T-helper 22 cell (primary cell): ENCODE data around the gene WDR6.

Experiments
- DNase-seq: peaks from one replicate; pipeline ENCODE4 v3.0.0-alpha.2; 2020; ENCODE audit warnings: low read depth

Gene WDR6

DNA sequence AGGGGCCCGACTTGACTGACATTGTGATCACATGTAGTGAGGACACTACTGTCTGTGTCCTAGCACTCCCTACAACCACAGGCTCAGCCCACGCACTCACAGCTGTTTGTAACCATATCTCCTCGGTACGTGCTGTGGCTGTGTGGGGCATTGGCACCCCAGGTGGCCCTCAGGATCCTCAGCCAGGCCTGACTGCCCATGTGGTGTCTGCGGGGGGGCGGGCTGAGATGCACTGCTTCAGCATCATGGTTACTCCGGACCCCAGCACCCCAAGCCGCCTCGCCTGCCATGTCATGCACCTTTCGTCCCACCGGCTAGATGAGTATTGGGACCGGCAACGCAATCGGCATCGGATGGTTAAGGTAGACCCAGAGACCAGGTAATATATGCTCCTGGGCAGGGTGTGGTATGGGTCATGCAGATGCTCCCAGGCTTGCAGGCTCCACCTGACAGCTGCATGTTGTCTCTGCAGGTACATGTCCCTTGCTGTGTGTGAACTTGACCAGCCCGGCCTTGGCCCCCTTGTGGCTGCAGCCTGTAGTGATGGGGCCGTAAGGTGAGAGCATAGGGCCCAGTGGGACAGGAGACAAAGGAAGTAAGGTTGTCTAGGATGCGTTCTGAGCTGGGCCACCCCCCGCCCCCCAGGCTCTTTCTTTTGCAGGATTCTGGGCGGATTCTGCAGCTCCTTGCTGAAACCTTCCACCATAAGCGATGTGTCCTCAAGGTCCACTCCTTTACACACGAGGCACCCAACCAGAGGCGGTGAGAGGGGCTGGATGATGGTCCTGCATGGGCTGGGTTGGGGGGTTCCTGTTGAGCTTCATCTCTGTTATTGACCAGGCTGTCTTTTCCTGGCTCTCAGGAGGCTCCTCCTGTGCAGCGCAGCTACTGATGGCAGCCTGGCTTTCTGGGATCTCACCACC is 6.8 kb downstream of the WDR6 start:
- no peak for DNase-seq

DNA sequence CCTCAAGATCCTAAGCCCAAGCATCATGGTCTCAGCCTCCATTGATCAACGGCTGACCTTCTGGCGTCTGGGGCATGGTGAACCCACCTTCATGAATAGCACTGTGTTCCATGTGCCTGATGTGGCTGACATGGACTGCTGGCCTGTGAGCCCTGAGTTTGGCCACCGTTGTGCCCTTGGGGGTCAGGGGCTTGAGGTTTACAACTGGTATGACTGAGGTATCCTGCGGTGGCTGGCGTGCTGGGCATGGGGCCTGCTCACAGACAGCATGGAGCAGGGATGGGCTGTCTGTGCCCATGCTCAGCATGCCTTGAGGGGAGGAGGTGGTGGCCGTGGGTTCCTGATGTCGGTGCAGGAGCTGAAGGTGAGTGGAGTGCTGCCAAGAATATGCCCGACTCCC is 7.9 kb downstream of the WDR6 start:
- DNase-seq, result no peak

DNA sequence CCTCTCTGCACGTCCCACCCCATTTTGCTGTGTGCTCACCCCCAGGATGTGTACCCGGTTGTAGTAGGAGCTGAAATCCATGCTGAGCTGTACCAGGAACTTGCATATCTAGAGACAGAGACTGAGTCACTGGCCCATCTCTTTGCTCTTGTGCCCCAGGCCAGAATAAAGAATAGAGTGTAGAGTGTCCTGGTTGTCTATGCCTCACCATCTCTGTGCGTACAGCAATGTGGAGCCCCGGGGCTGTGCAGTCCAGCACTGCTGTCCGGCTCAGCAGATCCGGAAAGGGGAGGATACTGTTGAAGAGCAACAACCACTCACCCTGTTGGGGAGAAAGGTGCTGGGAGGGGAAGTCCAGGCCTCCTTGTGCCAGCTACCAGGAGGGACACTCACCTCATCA is 8.6 kb downstream of the WDR6 start:
- DNase-seq, result no peak

DNA sequence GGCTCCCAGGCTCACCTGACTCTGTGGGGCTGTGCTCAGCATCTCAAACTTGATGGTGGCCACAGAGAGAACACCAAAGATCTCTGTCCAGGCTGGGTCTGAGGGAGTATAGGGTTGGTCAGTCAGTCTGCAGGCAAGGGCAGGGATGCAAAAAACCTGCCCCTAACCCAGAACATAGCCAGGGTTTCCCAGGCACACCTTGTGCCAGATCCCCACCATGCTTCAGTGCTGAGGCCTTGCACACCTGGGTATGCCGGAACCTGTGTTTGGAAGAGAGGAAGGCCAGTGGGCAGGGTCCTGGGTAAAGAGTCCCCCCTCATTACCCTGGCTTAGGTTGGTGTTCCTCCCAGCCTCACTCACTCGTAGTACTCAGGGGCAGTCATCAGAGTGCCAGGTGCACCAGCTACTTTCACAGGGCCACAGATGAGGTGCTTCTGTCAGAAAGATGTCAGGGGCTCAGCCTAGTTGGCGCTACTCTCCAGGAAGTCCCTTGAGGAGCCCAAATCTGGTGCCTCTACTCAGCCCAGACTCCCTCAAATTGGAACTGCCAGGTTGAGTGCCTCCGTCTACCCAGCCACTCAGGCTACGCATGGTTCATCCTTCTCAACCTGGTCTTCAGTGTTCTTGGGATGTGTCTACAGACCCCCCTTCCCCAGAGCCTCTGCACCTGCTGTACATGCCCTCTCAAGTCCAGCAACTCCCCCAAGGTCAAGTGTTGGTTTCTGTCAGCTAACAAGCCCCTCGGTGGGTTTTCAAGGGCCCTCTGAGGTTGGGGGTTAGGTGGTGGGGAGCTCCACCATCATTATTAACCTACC is 9.4 kb downstream of the WDR6 start:
- DNase-seq, result no peak

DNA sequence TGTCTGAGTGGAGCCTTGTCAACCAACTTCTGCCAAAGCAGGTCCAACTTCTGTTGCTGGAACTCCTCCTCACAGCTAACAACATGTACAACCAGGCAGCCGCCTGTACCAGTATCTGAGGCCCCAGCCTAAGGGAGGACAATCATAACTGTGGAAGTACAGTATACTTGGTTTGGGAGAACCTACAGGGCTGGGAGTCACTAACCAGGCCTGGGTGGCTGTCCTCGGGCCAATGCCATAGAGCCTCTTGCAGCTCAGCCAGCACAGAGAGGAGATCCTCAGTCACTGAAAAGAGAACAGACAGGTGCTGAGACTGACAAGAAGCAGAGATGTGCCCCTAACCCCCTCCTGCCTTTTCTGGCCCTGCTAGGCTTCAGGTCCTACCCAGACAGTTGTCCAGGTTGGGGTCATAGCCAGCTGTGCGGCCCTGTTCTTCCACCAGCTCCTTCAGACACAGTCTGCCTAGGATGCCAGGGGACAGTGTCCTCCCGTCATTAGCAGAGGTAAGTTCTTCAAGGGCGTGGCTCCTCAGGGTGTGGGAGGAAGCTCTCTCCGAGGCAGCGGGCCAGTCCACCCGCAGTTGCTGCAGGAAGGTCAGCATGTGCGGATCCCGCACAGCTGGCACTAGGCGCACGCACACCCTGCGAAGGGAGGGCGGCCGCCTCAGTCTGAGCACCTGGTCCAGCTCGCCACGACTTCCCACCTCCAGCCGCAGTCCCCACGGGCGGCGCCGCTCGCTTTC is 10.2 kb downstream of the WDR6 start:
- DNase-seq, result no peak

DNA sequence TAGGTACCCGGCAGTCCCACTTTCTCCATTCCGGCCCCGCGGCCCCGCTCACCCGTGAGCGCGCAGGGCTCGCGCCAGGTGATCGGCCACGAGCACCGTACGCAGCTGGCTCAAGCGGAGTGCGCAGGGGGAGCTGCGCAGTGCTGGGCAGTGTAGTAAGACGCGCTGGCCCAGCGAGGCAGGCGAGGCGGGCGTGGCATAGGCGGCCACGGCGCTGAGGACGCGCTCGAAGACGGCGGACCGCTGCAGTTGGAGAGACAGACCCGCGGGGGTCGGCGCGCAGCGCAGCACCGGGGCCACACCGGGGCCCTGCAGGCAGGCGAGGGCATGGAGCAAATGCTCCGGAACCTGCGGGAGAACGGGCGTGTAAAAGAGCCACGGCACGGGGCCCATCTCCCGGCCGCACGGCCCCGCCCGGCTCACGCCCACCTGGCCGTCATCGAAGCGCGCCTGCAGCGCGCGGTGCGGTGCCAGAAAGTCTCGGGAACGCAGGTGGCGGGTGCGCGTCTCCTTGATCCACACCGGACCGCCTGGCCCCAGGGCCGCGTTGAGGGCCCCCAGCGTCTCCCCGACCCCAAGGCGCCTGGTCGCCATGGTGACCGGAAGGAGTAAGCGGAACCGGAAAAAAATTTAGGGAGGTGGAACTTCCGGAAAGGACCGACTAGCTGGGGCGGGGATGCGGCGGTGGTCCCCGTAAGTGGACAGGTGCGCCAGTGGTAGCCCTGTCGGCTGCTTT is 10.9 kb downstream of the WDR6 start, which contains the start of gene DALRD3:
Gene DALRD3, minus strand, starts transcription at position 610 of the 736 bp plus-strand sequence. Its CDS starts 16 bp downstream, at position 594.
- DNase-seq, result peak; percentile 48

DNA sequence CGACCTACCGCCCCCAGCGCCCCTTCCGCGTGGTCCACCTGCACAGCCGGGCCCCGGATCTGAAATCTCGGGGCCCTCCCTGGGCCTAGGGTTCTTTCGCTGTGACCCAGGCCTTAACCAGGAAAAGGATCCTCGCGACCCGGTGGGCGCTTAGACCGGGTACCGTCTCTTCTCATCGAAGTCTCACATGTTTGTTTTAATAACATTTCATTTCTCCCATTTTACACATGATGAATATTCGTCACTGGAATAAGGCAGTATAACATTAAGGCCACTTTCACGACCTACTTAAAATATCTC is 11.5 kb downstream of the WDR6 start:
- DNase-seq, result no peak

DNA sequence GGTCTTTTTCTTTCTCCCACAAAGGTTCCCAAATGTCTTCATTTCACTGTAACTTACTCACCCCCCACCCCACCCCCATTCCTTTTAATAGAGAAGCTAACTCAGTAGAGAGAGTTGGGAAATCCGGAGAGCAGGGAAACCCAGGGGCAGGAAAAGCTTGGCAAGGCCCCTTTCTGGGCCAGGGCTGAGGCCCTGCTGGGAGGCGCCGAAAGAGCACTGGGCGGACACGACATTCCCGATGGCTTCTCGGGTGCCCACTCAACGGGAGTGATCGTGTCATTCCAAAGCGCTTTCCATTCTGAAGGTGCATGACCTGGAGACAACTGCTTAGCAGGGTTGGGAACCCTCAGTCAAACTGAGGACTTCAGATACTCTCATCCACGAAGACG is 12.7 kb downstream of the WDR6 start:
- no peak for DNase-seq

DNA sequence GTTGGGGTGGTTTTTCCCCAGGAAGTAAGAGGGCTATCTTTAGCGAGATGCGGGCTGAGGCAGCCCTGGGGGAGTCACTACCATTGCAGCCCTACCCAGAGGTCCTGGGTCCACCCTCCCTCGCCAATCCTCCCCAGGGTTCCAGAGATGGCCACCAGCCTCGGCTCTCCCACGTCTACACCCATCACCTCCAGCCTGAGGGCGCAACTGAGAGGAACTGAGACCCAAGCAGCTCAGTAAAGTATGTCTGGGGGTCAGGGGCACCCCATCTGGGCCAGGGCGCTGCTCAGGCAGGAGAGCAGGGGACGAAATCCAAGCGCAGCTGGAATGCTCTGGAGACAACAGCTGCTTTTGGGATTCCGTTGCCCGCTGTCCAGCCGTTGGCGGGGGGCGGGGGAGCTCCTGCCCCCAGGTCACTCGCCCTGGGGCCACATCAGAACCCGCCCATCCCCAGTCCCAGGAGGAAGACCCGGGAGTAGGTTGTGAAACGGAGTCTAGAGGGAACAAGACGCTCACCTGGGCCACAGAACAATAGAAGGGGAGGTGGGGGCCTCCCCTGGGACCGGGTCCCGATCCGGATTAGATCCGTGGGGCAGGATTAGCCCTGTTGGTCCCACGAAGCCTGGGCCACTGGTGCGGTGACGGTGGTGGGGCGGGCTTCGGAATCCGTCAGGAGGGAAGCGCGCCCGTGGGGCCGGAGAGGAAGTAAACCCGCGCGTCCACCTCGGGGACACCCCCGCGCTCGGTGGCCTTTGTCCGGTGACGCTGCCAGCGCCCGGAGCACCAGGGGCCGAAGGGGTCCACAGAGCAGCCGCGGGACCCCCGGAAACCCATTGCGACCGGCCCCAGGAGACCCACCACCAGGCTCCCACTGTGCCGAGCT is 13.4 kb downstream of the WDR6 start:
- no peak for DNase-seq

DNA sequence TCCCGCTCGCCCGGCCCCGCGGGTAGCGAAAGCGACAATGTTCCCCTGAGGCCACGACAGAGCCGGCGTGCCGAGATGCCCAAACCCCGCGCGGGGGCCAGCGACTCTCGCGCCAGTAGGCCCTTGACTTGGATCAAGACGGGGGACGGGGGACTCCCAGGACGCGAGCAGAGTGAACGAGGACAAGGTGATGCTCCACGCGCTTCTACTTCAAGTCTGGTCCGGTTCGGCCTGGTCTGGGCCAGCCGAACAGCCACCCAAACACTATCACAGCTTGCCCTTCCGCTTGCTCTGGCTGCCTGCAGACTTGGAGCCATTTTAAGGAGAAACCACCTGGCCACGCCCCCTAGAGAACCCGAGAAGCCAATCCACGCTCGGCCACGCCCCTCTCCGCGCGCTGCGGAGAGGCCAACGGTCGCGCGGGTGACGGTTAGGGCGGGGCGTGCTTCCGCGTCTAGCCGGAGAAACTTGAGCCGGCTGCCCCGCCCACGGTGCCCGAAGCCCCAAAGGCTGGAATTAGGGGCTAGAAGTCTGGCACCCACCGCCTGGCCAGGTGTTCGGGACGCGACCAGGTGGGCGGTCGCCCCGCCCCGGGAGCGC is 14.1 kb downstream of the WDR6 start:
- DNase-seq, result peak; percentile 97

DNA sequence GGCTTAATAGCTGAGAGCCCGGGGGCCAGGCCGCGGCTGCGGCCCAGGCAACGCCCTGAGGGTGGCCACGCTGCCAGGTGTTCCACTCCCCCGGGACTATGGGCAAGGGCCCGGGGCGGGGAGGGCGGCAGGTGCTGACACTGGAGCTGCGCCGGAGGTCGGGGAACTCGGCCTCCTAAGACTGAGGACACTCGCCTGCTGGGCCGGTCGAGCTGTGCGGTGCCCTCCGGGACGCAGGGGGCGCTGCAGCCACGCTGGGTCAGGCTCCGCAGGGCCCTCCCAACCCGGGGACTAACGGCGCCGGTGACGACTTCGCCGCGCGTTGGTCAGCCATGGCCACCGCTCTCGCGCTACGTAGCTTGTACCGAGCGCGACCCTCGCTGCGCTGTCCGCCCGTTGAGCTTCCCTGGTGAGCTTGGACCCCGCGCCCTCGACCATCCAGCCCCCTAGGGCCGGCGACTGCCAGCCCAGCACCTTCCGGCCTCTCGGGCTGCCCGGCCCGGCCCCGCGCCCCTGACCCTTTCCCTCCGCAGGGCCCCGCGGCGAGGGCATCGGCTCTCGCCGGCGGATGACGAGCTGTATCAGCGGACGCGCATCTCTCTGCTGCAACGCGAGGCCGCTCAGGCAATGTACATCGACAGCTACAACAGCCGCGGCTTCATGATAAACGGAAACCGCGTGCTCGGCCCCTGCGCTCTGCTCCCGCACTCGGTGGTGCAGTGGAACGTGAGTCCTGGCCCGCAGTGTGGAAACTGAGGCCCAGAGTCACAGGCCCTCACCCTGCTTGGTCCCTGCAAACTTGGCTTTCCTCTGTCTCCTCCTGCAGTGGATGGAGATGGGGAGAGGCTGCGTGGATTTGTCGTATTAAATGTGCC is 14.9 kb downstream of the WDR6 start, which contains the start of gene NDUFAF3:
Gene NDUFAF3, plus strand, starts transcription at position 309 of the 875 bp plus-strand sequence. Its CDS starts 24 bp downstream, at position 333.
- peak; percentile 79 for DNase-seq

DNA sequence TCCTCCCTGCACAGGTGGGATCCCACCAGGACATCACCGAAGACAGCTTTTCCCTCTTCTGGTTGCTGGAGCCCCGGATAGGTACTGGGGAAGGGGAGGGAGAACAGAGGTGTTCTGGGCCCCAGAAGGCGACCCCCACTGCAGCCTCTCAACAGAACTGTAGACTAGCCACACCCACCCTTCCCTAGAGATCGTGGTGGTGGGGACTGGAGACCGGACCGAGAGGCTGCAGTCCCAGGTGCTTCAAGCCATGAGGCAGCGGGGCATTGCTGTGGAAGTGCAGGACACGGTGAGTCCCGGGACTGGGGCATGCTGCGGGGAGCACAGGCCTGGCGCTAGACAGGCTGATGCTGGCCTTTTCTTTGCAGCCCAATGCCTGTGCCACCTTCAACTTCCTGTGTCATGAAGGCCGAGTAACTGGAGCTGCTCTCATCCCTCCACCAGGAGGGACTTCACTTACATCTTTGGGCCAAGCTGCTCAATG is 15.5 kb downstream of the WDR6 start:
- no peak for DNase-seq

DNA sequence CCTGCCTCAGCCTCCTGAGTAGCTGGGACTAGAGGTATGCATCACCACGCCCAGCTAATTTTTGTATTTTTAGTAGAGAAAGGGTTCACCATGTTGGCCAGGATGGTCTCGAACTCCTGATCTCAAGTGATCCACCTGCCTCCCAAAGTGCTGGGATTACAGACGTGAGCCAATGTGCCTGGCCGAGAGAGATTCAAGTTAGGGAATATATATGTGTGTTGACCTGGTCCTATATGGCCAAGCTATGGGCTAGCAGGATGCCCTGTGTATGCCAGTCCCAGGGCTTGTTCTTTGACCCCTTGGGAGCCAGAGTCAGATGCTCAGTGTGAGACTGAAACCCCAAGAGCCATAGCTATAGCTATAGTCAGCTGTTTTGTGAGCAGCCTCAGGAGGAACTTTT is 16.6 kb downstream of the WDR6 start:
- no peak for DNase-seq

DNA sequence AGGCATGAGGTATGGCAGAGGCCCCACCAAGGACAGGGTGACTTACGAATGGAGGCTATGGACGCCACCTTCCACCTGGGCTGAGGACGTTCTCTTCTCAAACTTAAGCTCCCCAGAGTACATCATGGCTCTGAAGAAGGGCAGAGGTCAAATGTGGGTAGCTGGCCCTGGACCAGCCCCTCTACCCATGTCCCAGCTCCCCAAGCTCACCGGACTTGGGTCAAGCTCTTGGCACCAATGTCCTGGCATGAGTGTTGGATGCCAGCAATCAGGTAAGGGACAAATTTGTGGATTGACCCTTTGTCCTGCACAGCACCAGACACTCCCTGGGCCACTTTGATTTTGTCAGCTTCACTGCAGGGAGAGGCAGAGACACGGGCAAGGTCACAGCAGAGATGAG is 17.3 kb downstream of the WDR6 start:
- DNase-seq, result no peak

DNA sequence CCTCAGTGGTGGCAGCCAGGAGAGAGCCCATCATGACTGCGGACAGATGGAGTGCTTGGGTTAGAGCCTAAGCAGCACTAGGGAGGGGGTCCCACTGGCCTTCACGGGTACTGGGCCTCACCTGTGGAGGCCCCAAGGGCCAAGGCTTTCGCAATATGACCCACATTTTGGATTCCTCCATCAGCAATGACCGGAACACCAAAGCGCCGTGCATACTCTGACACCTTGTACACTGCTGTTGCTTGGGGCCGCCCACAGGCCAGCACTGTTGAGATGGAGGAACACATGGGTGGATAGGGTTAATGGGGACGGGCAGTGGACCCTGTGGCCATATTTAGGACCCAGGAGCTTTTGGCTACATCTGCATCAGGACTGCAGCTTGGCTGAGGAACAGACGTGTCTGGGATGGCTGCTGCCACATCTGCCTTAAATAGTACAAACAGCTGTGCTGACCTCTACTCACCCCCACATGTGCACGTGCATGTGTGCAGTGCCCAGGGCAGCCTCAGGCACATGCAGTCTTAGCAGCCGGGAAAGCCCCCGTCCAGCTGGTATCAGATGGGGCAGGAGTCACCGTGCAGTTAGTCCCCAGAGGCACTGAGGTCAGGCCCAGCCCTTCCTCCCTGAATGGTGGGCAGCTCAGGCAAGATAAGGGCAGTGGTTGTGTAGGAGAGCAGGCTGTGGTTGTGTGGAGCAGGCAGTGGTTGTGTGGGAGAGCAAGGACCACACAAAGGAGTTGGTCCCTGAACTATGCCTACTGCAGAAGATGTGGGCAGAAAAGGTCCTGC is 18.0 kb downstream of the WDR6 start:
- no peak for DNase-seq

DNA sequence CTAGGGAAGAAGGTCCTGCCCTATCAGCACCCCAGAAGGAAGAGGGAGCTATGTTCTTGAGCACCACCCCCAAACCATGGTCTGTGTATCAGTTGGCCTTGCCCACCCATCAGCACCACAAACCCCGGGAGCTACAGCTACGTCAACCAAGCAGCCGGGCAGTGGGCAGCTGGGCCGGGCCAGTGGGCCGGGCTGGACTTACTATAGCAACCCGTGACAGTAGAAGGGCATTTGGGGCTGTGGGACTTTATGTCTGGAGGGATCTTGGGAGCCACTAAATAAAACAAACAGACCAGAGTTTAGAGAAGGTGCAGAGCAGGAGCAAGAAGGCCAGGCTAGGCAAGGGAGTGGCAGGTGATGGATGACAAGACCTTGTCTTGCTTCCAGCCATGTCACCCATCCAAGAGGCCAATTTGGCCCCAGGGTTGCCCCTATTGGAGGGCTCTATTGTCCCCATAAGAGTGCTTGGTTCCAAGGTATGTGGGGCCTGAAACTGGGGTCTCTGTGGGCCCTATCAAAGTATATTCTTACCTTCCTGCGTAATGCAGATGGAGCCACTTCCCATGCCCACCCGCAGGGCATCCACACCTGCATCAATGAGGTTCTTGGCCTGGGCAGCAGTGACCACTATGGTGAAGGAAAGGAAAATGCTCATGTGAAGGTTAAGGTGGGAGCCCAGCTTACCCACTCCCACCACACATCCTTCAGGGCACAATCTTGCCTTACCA is 18.8 kb downstream of the WDR6 start:
- no peak for DNase-seq

DNA sequence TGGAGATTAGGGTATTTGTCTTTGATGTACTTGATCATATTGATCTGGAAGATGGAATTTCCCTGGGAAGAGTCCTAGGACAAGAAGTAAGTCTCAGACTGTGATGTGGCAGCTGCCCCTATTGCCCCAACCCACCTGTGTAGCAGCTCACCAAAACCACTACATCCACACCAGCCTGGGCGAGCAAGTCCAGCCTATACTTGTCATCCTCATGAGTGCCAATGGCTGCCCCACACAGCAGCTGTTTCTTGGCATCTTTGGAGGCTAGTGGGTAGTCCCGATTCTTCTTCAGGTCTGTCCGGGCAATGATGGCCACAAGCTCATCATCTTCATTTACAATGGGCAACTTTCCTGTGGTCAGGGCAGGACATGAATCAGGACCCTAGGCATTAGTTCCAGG is 19.3 kb downstream of the WDR6 start:
- DNase-seq, result no peak

DNA sequence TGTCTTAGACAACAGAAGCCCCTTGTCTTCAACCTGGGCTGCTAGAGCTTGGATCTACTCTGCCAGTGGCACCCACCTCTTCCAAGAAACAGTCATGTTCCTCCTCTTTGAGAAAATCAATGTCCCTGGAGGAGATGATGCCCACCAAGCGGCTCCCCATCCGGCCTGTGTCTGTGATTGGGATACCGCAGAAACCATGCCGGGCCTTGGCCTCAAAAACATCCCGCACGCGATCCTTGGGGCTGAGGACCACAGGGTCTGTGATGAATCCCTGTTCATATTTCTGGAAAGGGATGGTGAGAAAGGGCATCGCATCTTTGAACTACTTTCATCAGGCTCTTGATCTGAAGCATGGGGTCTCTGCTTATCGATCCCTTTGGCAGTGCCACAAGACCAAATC is 20.4 kb downstream of the WDR6 start:
- DNase-seq, result no peak
